ENCODE results near the gene DENR. TPM values are rescaled to one million over a fixed set of nuclear protein-coding genes. Genes with fewer than 3 reads are reported as not detected.

DENR gene
- total and polyA plus RNA-seq, 2 of the 13 experiments (the other 11 are each of a cell fraction or from before 2014, with no cell fraction given) = 30.0 to 59.1 TPM

DNA sequence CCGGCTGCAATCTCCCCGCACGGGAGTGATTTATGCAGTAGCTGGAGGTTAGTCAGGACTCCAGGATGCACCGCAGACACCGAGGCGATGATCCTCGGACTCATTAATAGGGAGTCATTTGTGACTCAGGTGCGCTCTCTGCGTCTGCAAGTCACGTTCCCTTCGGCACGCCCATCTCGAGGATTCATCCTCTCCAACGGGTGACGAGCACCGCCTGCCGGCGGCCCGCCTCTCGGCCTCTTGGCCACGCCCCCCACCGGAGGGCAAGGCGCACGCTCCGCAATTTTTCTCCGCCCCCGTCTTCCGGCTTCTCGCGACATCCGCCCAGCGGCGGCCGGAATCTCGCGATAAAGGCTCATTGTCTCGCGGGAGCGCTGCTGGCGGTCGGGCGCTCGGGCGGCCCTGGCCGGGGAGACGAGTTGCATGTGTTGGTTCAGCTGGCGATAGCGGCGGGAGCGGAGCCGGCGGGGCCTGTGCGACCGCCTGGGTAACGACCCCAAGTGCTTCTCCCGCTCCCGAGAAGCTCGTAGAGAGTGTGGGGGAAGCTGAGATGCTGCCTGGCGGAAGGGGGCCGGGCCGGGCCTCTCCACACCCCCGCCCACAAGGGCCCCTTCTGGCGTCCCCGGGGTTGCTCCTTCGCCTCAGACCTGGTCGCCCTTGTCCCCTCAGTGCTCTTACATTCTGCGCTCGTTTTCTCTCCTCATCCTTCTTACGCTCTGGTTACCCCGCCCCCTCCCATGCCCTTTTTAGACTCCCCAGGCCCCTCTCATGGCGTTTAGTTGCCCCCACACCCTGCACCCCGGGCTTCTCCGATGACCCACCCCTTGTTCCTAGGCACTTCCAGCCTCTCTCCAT lies at the start of gene DENR (continued):
- TF ChIP-seq, protein P1, sequence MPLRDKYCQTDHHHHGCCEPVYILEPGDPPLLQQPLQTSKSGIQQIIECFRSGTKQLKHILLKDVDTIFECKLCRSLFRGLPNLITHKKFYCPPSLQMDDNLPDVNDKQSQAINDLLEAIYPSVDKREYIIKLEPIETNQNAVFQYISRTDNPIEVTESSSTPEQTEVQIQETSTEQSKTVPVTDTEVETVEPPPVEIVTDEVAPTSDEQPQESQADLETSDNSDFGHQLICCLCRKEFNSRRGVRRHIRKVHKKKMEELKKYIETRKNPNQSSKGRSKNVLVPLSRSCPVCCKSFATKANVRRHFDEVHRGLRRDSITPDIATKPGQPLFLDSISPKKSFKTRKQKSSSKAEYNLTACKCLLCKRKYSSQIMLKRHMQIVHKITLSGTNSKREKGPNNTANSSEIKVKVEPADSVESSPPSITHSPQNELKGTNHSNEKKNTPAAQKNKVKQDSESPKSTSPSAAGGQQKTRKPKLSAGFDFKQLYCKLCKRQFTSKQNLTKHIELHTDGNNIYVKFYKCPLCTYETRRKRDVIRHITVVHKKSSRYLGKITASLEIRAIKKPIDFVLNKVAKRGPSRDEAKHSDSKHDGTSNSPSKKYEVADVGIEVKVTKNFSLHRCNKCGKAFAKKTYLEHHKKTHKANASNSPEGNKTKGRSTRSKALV (CRISPR knock-in tag; IDR thresholded peaks at IDR 0.05) = no peak
- TF ChIP-seq NFKB2 (CRISPR knock-in tag; IDR thresholded peaks at IDR 0.05; ENCODE audit: borderline replicate concordance) = peak; percentile 84; the same call in 1 of the 2 replicates
- TF ChIP-seq ZNF556 (CRISPR knock-in tag; IDR thresholded peaks at IDR 0.05; ENCODE audit: borderline replicate concordance) = peak; percentile 41; the same call in 1 of the 2 replicates
- peak; percentile 97 for TF ChIP-seq KMT2A (CRISPR knock-in tag; IDR thresholded peaks at IDR 0.05)
- TF ChIP-seq ZNF263 (CRISPR knock-in tag; IDR thresholded peaks at IDR 0.05) = peak; percentile 55
- TF ChIP-seq, protein P2, sequence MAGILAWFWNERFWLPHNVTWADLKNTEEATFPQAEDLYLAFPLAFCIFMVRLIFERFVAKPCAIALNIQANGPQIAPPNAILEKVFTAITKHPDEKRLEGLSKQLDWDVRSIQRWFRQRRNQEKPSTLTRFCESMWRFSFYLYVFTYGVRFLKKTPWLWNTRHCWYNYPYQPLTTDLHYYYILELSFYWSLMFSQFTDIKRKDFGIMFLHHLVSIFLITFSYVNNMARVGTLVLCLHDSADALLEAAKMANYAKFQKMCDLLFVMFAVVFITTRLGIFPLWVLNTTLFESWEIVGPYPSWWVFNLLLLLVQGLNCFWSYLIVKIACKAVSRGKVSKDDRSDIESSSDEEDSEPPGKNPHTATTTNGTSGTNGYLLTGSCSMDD (CRISPR knock-in tag; IDR thresholded peaks at IDR 0.05) = no peak
- TF ChIP-seq ZNF577 (CRISPR knock-in tag; IDR thresholded peaks at IDR 0.05; ENCODE audit: borderline replicate concordance, low read depth) = no peak
- TF ChIP-seq, protein P3, sequence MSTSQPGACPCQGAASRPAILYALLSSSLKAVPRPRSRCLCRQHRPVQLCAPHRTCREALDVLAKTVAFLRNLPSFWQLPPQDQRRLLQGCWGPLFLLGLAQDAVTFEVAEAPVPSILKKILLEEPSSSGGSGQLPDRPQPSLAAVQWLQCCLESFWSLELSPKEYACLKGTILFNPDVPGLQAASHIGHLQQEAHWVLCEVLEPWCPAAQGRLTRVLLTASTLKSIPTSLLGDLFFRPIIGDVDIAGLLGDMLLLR (CRISPR knock-in tag; IDR thresholded peaks at IDR 0.05) = 0 out of 2 replicates have a peak, but pooled peaks have one; percentile 65
- TF ChIP-seq, protein P4, sequence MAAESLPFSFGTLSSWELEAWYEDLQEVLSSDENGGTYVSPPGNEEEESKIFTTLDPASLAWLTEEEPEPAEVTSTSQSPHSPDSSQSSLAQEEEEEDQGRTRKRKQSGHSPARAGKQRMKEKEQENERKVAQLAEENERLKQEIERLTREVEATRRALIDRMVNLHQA (CRISPR knock-in tag; IDR thresholded peaks at IDR 0.05) = no peak
- TF ChIP-seq DR1 (CRISPR knock-in tag; IDR thresholded peaks at IDR 0.05) = peak; percentile 89
- TF ChIP-seq, protein P5, sequence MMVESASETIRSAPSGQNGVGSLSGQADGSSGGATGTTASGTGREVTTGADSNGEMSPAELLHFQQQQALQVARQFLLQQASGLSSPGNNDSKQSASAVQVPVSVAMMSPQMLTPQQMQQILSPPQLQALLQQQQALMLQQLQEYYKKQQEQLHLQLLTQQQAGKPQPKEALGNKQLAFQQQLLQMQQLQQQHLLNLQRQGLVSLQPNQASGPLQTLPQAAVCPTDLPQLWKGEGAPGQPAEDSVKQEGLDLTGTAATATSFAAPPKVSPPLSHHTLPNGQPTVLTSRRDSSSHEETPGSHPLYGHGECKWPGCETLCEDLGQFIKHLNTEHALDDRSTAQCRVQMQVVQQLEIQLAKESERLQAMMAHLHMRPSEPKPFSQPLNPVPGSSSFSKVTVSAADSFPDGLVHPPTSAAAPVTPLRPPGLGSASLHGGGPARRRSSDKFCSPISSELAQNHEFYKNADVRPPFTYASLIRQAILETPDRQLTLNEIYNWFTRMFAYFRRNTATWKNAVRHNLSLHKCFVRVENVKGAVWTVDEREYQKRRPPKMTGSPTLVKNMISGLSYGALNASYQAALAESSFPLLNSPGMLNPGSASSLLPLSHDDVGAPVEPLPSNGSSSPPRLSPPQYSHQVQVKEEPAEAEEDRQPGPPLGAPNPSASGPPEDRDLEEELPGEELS (CRISPR knock-in tag; IDR thresholded peaks at IDR 0.05) = peak; percentile 74
- TF ChIP-seq ZNF501 (CRISPR knock-in tag; IDR thresholded peaks at IDR 0.05) = peak; percentile 92
- TF ChIP-seq PTBP1 (IDR thresholded peaks at IDR 0.05; ENCODE audit: low read depth, low read length, poor library complexity, severe bottlenecking) = peak; percentile 65
- TF ChIP-seq, protein P6, sequence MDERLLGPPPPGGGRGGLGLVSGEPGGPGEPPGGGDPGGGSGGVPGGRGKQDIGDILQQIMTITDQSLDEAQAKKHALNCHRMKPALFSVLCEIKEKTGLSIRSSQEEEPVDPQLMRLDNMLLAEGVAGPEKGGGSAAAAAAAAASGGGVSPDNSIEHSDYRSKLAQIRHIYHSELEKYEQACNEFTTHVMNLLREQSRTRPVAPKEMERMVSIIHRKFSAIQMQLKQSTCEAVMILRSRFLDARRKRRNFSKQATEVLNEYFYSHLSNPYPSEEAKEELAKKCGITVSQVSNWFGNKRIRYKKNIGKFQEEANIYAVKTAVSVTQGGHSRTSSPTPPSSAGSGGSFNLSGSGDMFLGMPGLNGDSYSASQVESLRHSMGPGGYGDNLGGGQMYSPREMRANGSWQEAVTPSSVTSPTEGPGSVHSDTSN (CRISPR knock-in tag; IDR thresholded peaks at IDR 0.05) = no peak
- TF ChIP-seq ZFP1 (CRISPR knock-in tag; IDR thresholded peaks at IDR 0.05) = no peak
- TF ChIP-seq SRF (IDR thresholded peaks at IDR 0.05; ENCODE audit: low read depth, low read length) = no peak
- peak; percentile 94 for TF ChIP-seq SP4 (CRISPR knock-in tag; IDR thresholded peaks at IDR 0.05)
- TF ChIP-seq POLR2AphosphoS5 (IDR thresholded peaks at IDR 0.05; ENCODE audit: low read depth, low read length) = peak; percentile 84
- TF ChIP-seq SP1 (IDR thresholded peaks at IDR 0.05) = peak; percentile 99
- peak; percentile 98 for TF ChIP-seq SP1 (CRISPR knock-in tag; IDR thresholded peaks at IDR 0.05)
- TF ChIP-seq, protein P7, sequence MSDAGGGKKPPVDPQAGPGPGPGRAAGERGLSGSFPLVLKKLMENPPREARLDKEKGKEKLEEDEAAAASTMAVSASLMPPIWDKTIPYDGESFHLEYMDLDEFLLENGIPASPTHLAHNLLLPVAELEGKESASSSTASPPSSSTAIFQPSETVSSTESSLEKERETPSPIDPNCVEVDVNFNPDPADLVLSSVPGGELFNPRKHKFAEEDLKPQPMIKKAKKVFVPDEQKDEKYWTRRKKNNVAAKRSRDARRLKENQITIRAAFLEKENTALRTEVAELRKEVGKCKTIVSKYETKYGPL (CRISPR knock-in tag; IDR thresholded peaks at IDR 0.05) = 0 out of 2 replicates have a peak, but pooled peaks have one; percentile 17
- TF ChIP-seq ZNF431 (CRISPR knock-in tag; IDR thresholded peaks at IDR 0.05; ENCODE audit: borderline replicate concordance, low read depth) = no peak
